Activated CD8-positive, alpha-beta memory T cell treated with anti-CD3 and anti-CD28 coated beads for 1 hour (primary cell): ENCODE measurements around the gene OVAAL.

Source experiments
- DNase-seq, 2 donors: peaks; one replicate each; pipeline ENCODE4 v3.0.0-alpha.2; 2020; ENCODE audit warnings: low read depth in 1 of 2; ENCODE audit errors: extremely low read depth in 1 of 2

The OVAAL gene

DNA sequence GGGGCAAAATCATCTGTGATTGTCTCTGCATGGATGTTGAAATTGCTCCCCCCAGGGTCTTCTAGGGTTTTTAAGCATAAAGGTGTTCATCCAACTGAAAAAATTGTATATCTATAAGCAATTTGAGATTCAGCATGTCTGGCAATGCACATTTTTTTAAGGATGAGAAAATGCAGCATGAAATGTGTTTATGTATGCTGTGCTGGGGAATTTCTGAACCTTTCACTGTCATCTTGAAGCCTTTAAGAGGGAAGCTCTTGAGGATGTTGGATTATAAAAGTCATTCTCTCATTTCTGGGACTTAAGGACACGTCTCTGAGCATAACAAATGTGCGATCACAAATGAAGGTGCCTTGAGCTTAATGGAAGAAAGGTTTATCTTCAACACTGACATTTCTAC, 9.4 kb downstream of the OVAAL start:
- no peak for DNase-seq

DNA sequence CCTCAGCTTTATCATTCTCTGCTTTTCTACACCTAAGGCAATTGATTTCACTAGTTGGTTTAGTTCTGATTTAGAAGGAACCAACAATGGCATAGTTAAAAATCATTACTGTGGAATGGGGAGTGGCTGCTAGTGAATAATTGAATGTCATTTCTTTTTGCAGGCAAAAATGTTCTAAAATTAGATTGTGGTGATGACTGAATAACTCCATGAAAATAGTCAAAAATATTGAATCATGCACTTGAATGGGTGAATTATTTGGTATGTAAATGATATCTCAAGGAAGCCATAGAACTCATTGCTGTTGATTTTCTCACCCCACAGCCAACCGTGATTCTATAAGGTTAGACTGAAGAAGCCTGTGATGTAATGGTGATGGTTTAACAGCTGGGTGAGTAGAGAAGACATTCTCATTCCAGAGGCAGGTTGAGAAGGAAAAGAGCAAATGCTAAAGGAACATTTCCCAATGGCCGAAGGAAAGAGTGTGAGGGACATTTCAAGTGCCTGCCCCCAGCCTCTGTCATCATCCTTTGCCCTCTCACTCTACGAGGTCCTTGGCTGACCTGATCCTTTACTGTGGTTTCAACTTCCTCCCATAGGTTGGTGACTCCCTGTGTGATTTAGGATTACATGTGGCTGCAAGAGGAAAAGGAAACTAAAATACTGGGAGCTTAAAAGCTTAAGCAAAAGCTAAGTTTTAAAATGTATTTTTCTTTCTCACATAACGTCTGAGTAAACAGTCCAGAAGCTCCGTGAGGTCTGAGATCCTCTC, 12.5 kb downstream of the OVAAL start:
- no peak for DNase-seq

DNA sequence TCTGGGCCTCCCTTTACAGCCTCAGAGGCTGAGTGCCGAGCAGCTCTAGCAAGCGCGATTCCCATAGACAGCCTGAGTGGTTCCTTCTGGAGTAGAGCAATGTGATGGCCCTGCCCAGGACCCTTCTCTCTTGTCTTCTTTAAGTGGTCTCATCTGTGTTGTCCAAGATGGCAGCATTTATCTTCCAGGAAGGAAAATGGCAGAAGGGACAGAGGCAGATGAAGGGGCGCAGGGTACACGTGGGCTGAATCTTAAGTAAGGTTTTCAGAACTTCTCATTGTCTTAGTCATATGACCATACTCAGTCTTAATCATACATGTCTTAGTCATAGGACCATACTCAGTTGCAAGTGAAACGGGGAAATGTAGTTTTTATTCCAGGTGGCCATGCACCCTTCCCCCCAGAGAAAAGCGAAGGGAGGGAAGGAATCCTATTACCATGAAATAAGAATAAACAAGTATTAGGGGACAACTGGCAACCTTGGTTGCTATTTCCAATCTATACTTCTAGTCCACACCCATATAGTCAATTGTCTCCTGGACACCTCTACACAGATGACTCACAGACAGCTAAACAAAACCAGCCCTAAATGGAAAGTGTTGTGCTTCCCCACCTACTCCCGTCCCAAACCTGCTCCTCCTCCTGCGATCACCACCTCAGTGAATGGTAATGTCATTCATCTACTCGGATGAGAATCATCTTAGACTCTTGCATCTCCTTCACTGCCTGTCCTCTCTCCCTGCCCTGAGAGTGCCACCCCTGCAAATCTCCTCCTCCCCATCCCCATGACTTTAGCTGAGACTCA, 13.3 kb downstream of the OVAAL start:
- no peak for DNase-seq

DNA sequence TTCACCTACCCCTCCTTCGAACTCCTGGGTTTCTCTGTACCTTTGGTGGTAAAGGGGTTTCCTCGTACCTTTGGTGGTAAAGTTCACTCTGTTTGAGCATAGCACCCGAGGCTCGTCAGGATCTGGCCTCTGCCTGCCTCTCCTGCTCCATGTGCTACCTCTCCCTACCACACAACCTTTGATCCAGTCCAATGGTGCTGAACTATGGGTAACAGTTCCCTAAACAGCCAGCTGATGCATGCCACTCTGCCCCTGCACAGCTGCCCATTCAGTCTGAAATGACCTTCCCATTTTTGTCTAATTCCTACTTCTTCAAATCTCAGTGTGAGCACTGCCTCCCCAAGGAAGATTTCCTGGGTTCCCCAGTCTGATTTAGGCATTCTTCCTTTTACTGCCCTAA, 14.0 kb downstream of the OVAAL start:
- no peak for DNase-seq

DNA sequence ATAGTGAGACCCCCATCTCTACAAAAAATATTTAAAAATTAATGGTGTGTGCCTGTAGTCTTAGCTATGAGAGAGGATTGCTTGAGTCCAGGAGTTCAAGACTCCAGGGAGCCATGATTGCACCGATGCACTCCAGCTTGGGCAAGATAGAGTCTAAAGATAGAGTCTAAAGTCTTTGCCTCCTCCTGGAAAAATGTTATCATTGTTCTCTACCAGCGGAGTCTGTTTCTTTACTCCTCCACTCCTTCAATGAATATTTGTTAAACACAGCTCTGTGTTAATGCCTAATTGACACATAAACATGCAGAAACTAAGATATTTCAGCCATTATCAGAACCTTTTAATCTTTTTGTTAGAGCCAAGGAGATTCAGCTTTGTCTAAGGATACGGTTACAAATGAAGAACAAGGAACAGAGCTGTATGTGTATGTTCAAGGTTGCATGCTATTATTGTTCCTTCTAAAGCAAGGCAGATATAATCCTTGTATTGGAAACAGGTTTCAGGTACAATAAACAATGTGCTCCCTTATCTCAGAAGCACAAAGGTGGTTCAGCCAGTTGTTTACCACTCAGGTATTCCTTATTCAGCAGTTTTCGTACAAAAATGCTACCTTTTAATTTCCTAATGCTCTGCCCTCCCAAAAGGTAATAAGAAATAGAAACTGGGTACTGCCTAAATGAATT, 15.4 kb downstream of the OVAAL start:
- no peak for DNase-seq

DNA sequence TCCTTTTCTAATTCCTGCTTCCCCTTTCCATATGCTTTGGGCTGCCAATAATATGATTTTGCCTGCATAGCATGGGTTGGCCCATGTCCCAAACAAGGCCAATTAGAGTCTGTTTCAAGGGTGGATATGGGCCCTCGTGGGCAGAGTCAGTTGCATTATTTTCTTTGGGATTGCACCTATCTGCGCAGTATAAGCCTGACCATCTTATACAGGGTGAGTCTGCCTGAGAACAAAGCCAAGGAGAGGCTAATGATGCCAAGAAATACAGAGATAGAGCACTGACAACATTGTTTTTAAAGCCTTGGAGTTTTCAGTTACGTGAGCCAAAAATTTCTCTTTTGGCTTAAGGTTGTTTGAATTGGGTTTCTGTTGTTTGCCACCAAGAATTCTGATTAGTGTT, 18.6 kb downstream of the OVAAL start:
- no peak for DNase-seq

DNA sequence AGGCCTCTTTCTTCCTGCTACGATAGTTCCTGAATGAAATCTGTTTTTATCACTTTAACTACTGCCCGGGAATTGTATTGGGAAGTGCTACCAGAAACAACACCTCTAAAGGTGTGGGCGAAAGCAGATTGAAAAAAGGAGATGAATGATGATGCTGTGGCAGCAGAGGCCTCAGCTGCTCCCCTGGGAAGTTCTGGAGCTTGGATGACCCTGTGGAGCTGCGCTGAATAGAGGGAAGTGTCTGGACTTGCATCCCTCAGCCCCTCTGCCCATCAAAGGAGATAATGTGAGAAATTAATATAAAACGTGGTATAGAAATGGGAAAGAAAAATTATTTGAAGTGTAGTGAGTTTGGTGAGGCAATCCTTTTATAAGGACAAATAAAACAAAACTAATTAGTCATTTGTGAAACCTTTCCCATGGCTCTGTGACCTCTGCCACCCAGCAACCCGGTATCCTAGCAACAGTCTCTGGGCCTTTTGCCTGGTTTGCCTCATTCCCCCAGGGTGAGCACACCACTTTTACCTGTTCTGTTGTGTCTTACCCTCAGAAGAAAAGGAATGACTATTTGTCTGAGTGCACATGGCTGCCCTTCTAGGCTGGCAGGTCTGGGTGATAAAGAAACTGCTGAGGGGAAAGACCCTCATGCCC, 21.3 kb downstream of the OVAAL start:
- no peak for DNase-seq

DNA sequence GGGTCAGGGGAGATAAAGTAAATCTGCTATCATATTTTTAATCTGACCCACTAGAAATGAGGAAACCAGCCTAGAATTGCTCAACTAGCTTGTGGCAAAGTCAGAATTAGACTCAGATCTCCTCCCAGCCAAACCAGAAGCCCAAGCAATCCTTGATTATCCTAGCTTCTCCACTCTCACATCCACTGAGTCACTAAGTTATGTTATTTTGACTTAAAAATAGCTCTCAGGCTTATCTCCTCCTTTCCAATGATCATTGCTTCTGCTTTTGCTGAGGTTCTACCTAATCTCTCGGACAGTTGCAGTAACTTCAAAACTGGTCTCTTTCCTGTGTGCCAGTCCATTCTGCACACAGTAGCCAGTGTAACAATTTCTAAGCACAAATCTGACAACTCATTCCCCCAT, 22.9 kb downstream of the OVAAL start:
- DNase-seq, result no peak

DNA sequence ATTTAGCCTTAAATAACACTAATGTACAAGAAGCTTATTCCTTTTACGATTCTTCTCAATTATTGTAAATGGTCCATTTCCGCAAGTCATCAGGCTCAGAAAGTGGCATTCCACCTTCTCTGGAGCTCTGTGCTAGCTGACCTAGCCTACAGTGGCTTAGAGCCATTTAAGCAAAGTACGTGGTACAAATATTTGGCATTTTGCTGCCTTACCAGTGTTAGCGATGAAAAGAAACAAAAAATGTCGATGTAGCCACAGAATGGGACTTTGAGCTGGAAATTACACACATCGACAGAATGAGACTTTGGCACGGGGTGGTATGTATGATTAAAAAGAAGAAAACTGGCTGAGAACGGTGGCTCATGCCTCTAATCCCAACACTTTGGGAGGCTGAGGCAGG, 26.1 kb downstream of the OVAAL start:
- no peak for DNase-seq

DNA sequence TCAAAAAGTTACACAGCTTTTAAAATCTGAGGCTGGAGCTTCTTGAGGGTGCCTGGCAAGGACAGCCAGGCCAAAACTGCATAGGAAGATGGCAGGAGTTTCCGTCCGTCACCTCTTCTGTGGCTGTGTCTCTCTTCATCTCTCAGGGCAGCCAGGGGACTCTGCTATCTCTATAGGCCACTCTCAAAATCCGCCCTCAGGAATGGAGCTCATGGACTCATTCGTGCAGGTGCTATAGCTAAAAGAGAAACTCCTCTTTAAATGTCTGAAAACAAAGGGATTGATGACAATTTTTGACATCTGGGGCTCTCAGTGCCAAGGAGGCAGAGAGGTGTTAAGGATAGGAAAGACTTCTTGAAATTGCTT, 27.2 kb downstream of the OVAAL start:
- DNase-seq, result no peak

DNA sequence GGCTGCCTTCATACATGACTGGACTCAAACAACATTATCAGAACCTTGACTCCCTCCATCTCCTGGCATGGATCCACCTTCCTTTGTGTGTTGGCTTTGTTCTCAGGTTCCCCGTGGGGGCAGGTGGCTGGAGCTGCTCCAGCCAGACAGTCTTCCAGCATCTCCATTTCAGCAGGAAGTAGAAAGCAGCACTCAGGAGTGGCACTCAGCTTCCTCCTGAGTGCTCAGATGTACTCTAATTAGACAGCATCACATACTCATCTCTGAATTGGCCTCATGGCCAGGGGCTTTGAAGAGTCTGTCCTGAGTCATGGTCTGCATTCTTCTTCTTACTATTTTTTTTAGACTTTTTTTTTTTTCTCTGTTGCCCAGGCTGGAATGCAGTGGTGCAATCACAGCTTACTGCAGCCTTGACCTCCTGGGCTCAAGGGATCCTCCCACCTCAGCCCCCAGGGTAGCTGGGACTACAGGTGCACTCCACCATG, 27.9 kb downstream of the OVAAL start:
- DNase-seq, result no peak

DNA sequence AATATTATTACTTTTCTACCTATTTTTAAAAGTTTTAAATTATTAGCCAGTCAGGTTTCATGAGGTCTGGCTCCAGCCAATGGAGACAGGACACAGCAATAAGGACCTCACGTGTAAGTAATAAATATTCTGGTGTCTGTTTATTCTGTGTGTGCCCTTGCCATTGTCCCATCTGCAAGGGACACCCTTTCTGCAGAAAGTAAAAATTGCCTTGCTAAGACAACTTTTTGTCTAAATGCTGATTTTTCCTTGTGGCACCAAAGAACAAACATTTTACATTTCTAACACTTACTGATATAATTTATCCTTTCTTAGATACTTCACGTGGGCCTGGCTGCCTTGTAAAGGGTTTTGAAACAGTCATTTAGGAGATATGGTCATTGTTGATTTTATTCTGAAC, 29.4 kb downstream of the OVAAL start:
- DNase-seq, result no peak

DNA sequence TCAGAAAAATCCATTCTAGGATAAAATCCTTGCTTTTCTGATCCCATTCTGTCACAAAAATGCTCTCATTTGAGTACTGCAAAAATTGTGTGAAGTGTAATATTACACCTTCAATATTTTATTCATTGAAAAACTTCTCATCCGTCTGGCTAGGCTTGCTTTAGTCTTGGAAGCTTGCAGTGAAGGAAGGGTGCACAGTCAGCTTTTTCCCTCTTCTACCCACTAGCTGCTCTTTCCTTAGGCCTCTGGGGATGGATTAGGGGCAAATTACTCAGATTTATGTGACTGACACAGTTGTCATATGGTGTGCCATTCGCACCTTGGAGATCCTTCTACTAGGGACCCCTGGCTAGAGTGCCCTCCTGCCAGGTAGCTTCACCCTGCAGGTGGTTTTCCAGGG, 32.1 kb downstream of the OVAAL start:
- no peak for DNase-seq

DNA sequence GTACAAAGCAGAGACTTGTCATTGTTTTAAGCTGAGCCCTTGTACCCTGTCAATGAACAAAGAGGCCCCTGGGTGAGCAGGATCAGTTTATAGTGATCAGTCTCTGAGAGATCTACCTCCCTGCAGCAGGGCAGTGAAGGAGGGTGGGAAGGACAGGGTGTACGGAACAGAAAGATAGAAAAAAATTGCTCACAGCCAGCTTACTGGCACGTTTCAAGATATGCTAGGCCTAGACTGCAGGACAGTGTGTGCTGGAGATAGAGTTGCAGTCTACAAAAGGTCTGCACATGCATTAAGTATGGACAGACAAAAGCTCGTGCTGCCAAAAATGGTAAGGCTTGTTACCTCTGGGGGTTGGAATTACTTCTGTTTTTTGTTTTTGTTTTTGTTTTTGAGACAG, 34.6 kb downstream of the OVAAL start:
- DNase-seq, result no peak

DNA sequence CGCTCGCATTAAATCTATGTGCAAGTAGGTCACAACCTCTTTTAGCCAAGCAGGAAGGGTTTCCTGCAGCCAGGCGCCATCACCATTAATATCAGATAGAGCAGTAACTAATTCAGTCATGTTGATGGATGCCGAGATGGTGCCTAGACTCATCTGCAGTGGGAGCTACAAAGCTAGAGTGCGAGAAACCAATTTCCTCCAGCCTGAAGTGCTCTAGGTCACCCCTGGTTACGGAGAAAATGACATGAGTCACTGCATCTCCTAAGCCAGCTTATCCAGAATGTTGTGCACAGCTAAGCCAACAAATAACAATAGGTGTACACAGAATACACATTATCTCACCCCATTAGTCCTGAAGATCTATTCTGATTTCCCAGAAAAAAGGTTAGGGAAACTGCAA, 36.0 kb downstream of the OVAAL start:
- no peak for DNase-seq

DNA sequence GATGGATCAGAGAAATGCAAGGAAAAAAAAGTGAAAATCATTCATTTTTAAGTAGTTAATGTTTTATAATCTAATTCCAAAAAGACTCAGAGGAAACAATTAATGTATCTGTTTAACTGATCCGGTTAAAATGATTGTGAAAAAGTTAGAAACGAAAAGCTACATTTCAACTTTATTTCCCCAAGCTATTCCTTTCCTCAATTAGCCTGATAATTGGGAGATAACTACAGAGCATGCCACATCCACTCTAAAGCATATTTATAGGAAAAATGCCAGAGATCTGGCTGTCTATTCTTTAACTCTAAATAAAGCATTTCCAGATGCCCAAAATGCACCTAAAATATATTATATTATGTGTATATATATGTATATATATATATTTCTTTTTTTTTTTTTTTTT, 37.2 kb downstream of the OVAAL start:
- no peak for DNase-seq

DNA sequence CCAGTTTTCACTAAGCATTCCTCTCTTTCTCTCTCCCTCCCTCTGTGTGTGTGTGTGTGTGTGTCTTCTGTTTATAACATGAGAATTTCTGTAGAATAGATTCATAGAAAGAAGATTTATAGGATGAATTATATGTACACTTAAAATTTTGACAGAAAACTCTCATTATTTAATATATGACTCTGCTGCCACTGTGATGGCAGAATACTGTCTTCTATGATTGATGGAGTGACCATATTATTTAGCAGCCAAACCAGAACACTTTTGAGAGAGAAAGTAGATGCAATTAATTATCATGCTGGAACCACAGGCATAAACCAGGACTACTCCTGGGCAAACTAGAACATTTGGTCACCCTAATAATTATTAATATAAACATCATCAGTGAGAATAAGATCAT, 38.8 kb downstream of the OVAAL start:
- no peak for DNase-seq

DNA sequence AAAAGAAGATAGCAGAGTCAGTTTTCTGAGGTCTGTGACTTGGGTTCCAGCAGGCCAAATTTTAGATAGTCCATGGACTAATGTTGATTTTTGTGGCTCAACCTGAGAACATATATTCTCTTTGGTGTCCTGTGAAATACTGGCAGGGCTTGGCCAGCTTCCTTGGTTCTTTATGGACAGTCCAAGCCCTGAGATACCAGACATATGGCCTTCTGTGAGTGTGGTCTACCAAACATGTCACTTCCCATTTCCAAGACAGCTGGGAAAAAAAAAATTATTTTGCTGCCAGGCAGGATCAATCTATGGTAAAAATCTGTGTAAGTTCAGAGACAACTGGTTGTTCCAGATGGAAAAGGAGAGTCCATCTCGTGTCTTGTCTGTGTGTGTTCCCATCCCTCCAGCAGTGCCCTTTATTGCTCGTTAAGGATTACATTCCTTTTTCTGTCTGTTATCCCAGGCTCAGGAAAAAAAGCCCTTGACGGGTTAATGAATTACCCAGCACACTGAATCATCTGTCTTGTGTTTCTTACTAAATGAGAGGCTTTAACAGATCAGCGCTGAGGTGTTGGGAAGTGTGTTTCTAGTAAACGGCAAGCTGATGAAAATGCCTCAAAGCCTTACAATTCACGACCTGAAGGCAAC, 39.7 kb downstream of the OVAAL start:
- no peak for DNase-seq

DNA sequence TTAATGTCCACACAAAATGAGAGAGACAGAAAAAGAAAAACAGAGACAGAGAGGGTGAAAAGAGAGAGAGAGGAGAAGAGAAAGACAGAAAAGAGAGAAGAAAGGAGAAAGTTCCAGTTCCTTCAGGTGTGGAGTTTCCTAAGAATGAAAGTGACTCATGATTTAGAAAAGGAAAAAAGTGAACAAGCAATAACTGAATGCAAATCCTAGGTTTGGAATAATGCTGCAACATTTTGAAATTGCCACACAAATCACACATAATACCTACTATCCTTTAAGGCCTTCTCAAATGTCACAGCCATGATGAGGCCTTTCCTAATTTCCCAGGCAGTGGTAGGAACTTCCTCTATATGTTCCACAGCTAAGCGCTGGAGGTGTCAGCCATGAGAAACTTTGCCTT, 41.6 kb downstream of the OVAAL start:
- no peak for DNase-seq

DNA sequence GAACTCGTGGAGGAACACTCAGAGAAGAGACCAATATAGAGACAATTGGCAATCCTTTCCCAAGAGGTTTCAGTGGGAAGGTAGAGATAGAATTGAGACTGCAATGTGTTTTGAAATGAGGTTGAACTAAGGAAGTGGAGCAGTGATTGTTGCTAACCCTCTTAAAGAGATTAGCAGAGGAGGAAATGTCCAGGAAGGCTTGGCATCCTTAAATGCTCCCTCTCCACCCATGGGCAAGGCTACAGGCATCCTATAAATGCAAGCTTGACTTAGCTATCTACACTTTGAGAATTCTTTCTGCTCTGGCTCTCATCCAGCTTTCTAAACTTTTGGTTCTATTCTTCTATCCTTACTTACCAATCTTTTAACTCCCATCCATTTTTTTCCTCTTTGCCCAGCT, 42.7 kb downstream of the OVAAL start:
- DNase-seq, result no peak
